Measurements from ENCODE around the gene SUCO.
"Not testable (repeated sequence)": the region's sequence is repeated elsewhere in the genome, so short reads cannot be mapped to it uniquely, and the experiment has no call there.

The SUCO gene

GRCh38 chr1:172578586-172578985 lies 45.6 kb downstream of the SUCO start:
- peaks cover 6% of the 10 kb centered on the region for H3K4me1 Mint-ChIP-seq
- peaks cover 84% of the 10 kb centered on the region for H3K36me3 Mint-ChIP-seq
- H3K4me3 Mint-ChIP-seq, result no peak overlapping the region
- no peaks in the 10 kb centered on the region for H3K9me3 Mint-ChIP-seq
- DNase-seq (ENCODE audit: low spot score in 2 of 2) (no peak), ATAC-seq (no peak)
- no peak overlapping the region for H3K27ac Mint-ChIP-seq

GRCh38 chr1:172581273-172581672 lies 48.3 kb downstream of the SUCO start:
- DNase-seq (ENCODE audit: low spot score in 2 of 2) (no peak), ATAC-seq (no peak)
- no peaks in the 10 kb centered on the region for H3K9me3 Mint-ChIP-seq
- peak overlapping the region; percentile 54 for H3K27ac Mint-ChIP-seq
- H3K4me1 Mint-ChIP-seq, result peaks cover 6% of the 10 kb centered on the region
- H3K4me3 Mint-ChIP-seq, result no peak overlapping the region
- peaks cover 78% of the 10 kb centered on the region for H3K36me3 Mint-ChIP-seq

- ATAC-seq (no peak), DNase-seq (ENCODE audit: low spot score in 2 of 2) (no peak)
- peak overlapping the region; percentile 54 for H3K27ac Mint-ChIP-seq
- H3K36me3 Mint-ChIP-seq, result peaks cover 75% of the 10 kb centered on the region
- H3K4me3 Mint-ChIP-seq, result no peak overlapping the region
- no peaks in the 10 kb centered on the region for H3K9me3 Mint-ChIP-seq
- peaks cover 6% of the 10 kb centered on the region for H3K4me1 Mint-ChIP-seq
Observed at GRCh38 chr1:172581779-172582178, 48.8 kb downstream of the SUCO start.

- Mint-ChIP-seq H3K27ac (no peak overlapping the region), H3K4me1 (peaks cover 6% of the 10 kb centered on the region), H3K36me3 (peaks cover 67% of the 10 kb centered on the region), H3K4me3 (no peak overlapping the region), H3K9me3 (no peaks in the 10 kb centered on the region)
- DNase-seq (ENCODE audit: low spot score in 2 of 2) (no peak), ATAC-seq (no peak)
Observed at GRCh38 chr1:172582889-172583288, 49.9 kb downstream of the SUCO start.

GRCh38 chr1:172585348-172585747 lies 52.4 kb downstream of the SUCO start:
- ATAC-seq (no peak), DNase-seq (ENCODE audit: low spot score in 2 of 2) (no peak)
- Mint-ChIP-seq H3K9me3 (no peaks in the 10 kb centered on the region), H3K4me3 (no peak overlapping the region), H3K27ac (no peak overlapping the region), H3K36me3 (peaks cover 67% of the 10 kb centered on the region), H3K4me1 (peaks cover 21% of the 10 kb centered on the region)

- no peak overlapping the region for H3K4me3 Mint-ChIP-seq
- H3K4me1 Mint-ChIP-seq, result peaks cover 21% of the 10 kb centered on the region
- H3K27ac Mint-ChIP-seq, result no peak overlapping the region
- no peak for ATAC-seq
- H3K36me3 Mint-ChIP-seq, result peaks cover 67% of the 10 kb centered on the region
- no peaks in the 10 kb centered on the region for H3K9me3 Mint-ChIP-seq
- no peak for DNase-seq (ENCODE audit: low spot score in 2 of 2)
Observed at GRCh38 chr1:172585861-172586260, 52.9 kb downstream of the SUCO start.

GRCh38 chr1:172588296-172589291 lies 55.6 kb downstream of the SUCO start:
- peak; percentile 96 for ATAC-seq
- peaks cover 77% of the 10 kb centered on the region for H3K36me3 Mint-ChIP-seq
- DNase-seq (ENCODE audit: low spot score in 2 of 2), result peak in 1 of 2 donors; percentile 61

GRCh38 chr1:172589553-172589952 lies 56.6 kb downstream of the SUCO start:
- Mint-ChIP-seq H3K9me3 (no peaks in the 10 kb centered on the region), H3K36me3 (peaks cover 77% of the 10 kb centered on the region)

More at GRCh38 chr1:172588296-172589291, 55.6 kb downstream of the SUCO start:
- Mint-ChIP-seq H3K4me3 (peak overlapping the region; percentile 44), H3K9me3 (no peaks in the 10 kb centered on the region), H3K4me1 (peaks cover 15% of the 10 kb centered on the region), H3K27ac (peak overlapping the region; percentile 77)

GRCh38 chr1:172591429-172591828 lies 58.5 kb downstream of the SUCO start:
- H3K9me3 Mint-ChIP-seq; ATAC-seq; H3K4me3 Mint-ChIP-seq; DNase-seq (ENCODE audit: low spot score in 2 of 2); H3K27ac Mint-ChIP-seq: not testable (repeated sequence)
- Mint-ChIP-seq H3K36me3 (peaks cover 86% of the 10 kb centered on the region), H3K4me1 (peaks cover 29% of the 10 kb centered on the region)

More at GRCh38 chr1:172589553-172589952, 56.6 kb downstream of the SUCO start:
- peak overlapping the region; percentile 44 for H3K4me3 Mint-ChIP-seq
- H3K27ac Mint-ChIP-seq, result peak overlapping the region; percentile 77
- H3K4me1 Mint-ChIP-seq, result peaks cover 22% of the 10 kb centered on the region
- ATAC-seq (no peak), DNase-seq (ENCODE audit: low spot score in 2 of 2) (no peak)

GRCh38 chr1:172595066-172595465 lies 62.1 kb downstream of the SUCO start:
- peaks cover 14% of the 10 kb centered on the region for H3K4me1 Mint-ChIP-seq
- H3K27ac Mint-ChIP-seq; H3K4me3 Mint-ChIP-seq; H3K9me3 Mint-ChIP-seq; DNase-seq (ENCODE audit: low spot score in 2 of 2); ATAC-seq: not testable (repeated sequence)
- peaks cover 96% of the 10 kb centered on the region for H3K36me3 Mint-ChIP-seq

GRCh38 chr1:172596782-172597181 lies 63.8 kb downstream of the SUCO start:
- not testable (repeated sequence) for ATAC-seq; DNase-seq (ENCODE audit: low spot score in 2 of 2); H3K9me3 Mint-ChIP-seq; H3K4me3 Mint-ChIP-seq; H3K27ac Mint-ChIP-seq
- Mint-ChIP-seq H3K36me3 (peaks cover 88% of the 10 kb centered on the region), H3K4me1 (peaks cover 14% of the 10 kb centered on the region)

- H3K4me1 Mint-ChIP-seq, result peaks cover 7% of the 10 kb centered on the region
- no peaks in the 10 kb centered on the region for H3K9me3 Mint-ChIP-seq
- no peak overlapping the region for H3K4me3 Mint-ChIP-seq
- no peak for DNase-seq (ENCODE audit: low spot score in 2 of 2)
- peaks cover 88% of the 10 kb centered on the region for H3K36me3 Mint-ChIP-seq
- H3K27ac Mint-ChIP-seq, result no peak overlapping the region
- ATAC-seq, result no peak
Observed at GRCh38 chr1:172599912-172600311, 67.0 kb downstream of the SUCO start.

GRCh38 chr1:172600615-172601014 lies 67.7 kb downstream of the SUCO start:
- Mint-ChIP-seq H3K36me3 (peaks cover 88% of the 10 kb centered on the region), H3K27ac (no peak overlapping the region), H3K9me3 (no peaks in the 10 kb centered on the region), H3K4me1 (peaks cover 6% of the 10 kb centered on the region), H3K4me3 (no peak overlapping the region)
- DNase-seq (ENCODE audit: low spot score in 2 of 2), result no peak
- ATAC-seq, result no peak

- Mint-ChIP-seq H3K27ac (no peak overlapping the region), H3K4me3 (no peak overlapping the region), H3K4me1 (peaks cover under 1% of the 10 kb centered on the region), H3K9me3 (no peaks in the 10 kb centered on the region), H3K36me3 (peaks cover 85% of the 10 kb centered on the region)
- DNase-seq (ENCODE audit: low spot score in 2 of 2), result no peak
- ATAC-seq, result no peak
Observed at GRCh38 chr1:172601046-172601630, 68.2 kb downstream of the SUCO start.

GRCh38 chr1:172602706-172603105 lies 69.8 kb downstream of the SUCO start:
- no peak overlapping the region for H3K27ac Mint-ChIP-seq
- H3K4me3 Mint-ChIP-seq, result no peak overlapping the region
- DNase-seq (ENCODE audit: low spot score in 2 of 2), result no peak
- H3K9me3 Mint-ChIP-seq, result no peaks in the 10 kb centered on the region
- peaks cover 81% of the 10 kb centered on the region for H3K36me3 Mint-ChIP-seq
- no peaks in the 10 kb centered on the region for H3K4me1 Mint-ChIP-seq
- no peak for ATAC-seq

- H3K4me1 Mint-ChIP-seq, result no peaks in the 10 kb centered on the region
- ATAC-seq, result no peak
- DNase-seq (ENCODE audit: low spot score in 2 of 2), result no peak
- H3K36me3 Mint-ChIP-seq, result peaks cover 76% of the 10 kb centered on the region
- peak overlapping the region; percentile 4 for H3K27ac Mint-ChIP-seq
- H3K4me3 Mint-ChIP-seq, result no peak overlapping the region
- H3K9me3 Mint-ChIP-seq, result no peaks in the 10 kb centered on the region
Observed at GRCh38 chr1:172603816-172604215, 70.9 kb downstream of the SUCO start.
